ENCODE results near the gene PLCD1. TPM values are rescaled to one million over a fixed set of nuclear protein-coding genes. Genes with fewer than 3 reads are reported as not detected.

Gene PLCD1
- total and polyA plus RNA-seq, 2 of the 8 experiments (the other 6 are each of a cell fraction or from before 2014, with no cell fraction given), result 15.3 to 19.2 TPM

DNA sequence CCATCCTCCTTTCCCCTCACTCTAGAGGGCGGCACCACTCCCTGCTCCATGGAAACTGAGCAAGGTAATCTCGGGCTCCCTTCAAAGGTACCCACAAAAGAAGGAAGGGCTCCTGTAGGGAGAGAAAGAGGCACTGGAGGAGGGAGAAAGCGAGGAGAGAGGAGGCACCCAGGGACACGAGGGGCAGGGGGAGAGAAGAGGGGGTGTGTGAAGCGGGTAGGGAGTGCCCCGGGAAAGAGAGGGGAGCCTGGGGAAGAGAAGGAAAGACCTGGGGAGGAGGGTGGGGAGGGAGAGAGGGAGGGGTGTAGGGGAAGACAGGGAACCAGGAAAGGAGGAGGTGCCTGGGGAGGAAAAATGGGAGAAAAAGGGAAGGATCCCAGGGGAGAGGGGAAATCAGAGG, 38.3 kb downstream of the PLCD1 start:
- CTCF ChIA-PET (ENCODE audit: partially characterized antibody), result interaction anchor here (1.1 to 9.0 kb wide), 4 partner anchors 10 to 18 kb away, joined by 5 to 134 read pairs (median 7); no protein-coding TSS in a partner anchor
- FAIRE-seq (no peak), DNase-seq (ENCODE audit: low read depth in 1 of 2, low spot score in 2 of 2) (peak in 1 of 2 experiments; percentile 53)
- H3K4me1 ChIP-seq (replicated peaks in 1 of 4; ENCODE audit: control insufficient read depth in 3 of 4, insufficient read depth in 4 of 4, low read length in 3 of 4), result peaks cover 0 to 13% (median 7%) of the 10 kb centered on the region in 4 experiments; a peak in 6 of 7 replicates
- peaks cover 7% of the 10 kb centered on the region for H3K23me2 ChIP-seq (ENCODE audit: low read depth, low read length)
- H3K27ac ChIP-seq (ENCODE audit: low read depth, low read length), result no peak overlapping the region
- no peak overlapping the region for H3K56ac ChIP-seq (replicated peaks; ENCODE audit: insufficient read length, low read depth, low read length)
- H3K9me3 ChIP-seq (ENCODE audit: insufficient read depth in 2 of 2, low read depth in 1 of 2, low read length in 1 of 2), result no peaks in the 10 kb centered on the region
- no peak overlapping the region for H2AK5ac ChIP-seq (ENCODE audit: low read depth, low read length)
- POLR2A ChIA-PET (ENCODE audit: partially characterized antibody), result no interaction called here
- no peak overlapping the region for H3K4ac ChIP-seq (replicated peaks; ENCODE audit: insufficient read length, low read depth, low read length)
- H4K8ac ChIP-seq (ENCODE audit: extremely low read depth, insufficient read depth, low read length), result no peak overlapping the region
- no peaks in the 10 kb centered on the region for H3K79me1 ChIP-seq (ENCODE audit: low read depth, low read length)
- no peak overlapping the region for H2BK15ac ChIP-seq (ENCODE audit: low read length)
- H4K5ac ChIP-seq (ENCODE audit: insufficient read length, low read depth, low read length), result no peak overlapping the region
- WGBS, 2 experiments (ENCODE audit: extremely low coverage in 1 of 2, insufficient coverage in 1 of 2, insufficient read length in 1 of 2, insufficient replicate concordance in 2 of 2, low coverage in 1 of 2, low lambda C conversion rate in 2 of 2, missing lambda C conversion rate in 1 of 2), result 23% methylated on average over 5 of the region's 6 CpGs; no CpG with 5 or more reads in 1 of the 2 experiments
- no peaks in the 10 kb centered on the region for H3K79me2 ChIP-seq (ENCODE audit: control insufficient read depth in 1 of 2, insufficient read depth in 2 of 2, low read length in 2 of 2)
- no peak overlapping the region for H2BK20ac ChIP-seq (ENCODE audit: low read length)
- H2AFZ ChIP-seq (ENCODE audit: low read length), result 0 out of 2 replicates have a peak overlapping the region, but pooled peaks have one; percentile 73
- peak overlapping the region in 2 of 4 experiments; percentile 21 to 53; a peak in 4 of 8 replicates for H3K4me3 ChIP-seq (ENCODE audit: extremely low read depth in 1 of 4, insufficient read depth in 2 of 4, low read depth in 3 of 4, low read length in 4 of 4)
- 0 out of 2 replicates have a peak overlapping the region, but pooled peaks have one; percentile 50 for H2BK12ac ChIP-seq (ENCODE audit: low read depth, low read length)
- no peaks in the 10 kb centered on the region for H4K20me1 ChIP-seq (replicated peaks in 1 of 2; ENCODE audit: control insufficient read depth in 1 of 2, insufficient read depth in 2 of 2, low read length in 2 of 2)
- no peak overlapping the region for H3K23ac ChIP-seq (ENCODE audit: insufficient read length)
- no peaks in the 10 kb centered on the region for H3K36me3 ChIP-seq (ENCODE audit: control insufficient read depth in 2 of 4, insufficient read depth in 4 of 4, low read length in 3 of 4)
- peak overlapping the region; percentile 54 to 68; a peak in 3 of 4 replicates for H3K4me2 ChIP-seq (ENCODE audit: insufficient read depth in 1 of 2, low read depth in 2 of 2, low read length in 2 of 2)
- H3K14ac ChIP-seq (ENCODE audit: insufficient read length), result no peak overlapping the region
- no peak overlapping the region for H2BK5ac ChIP-seq (ENCODE audit: low read depth, low read length)
- no peak overlapping the region for H2BK120ac ChIP-seq (replicated peaks; ENCODE audit: low read depth, low read length)
- no peak overlapping the region for H3K9ac ChIP-seq (replicated peaks in 1 of 4; ENCODE audit: extremely low read depth in 1 of 4, low read depth in 3 of 4, low read length in 3 of 4)
- H3K27me3 ChIP-seq (replicated peaks in 1 of 4; ENCODE audit: control insufficient read depth in 3 of 4, extremely low read depth in 1 of 4, insufficient read depth in 3 of 4, low read length in 3 of 4), result peaks cover 0 to 5% (median 1%) of the 10 kb centered on the region in 4 experiments; a peak in 4 of 7 replicates
- TF ChIP-seq KDM4A (IDR thresholded peaks at IDR 0.05; ENCODE audit: low read depth, low read length, severe bottlenecking) (peak; percentile 42), ASH2L (IDR thresholded peaks at IDR 0.05; ENCODE audit: low read length) (peak; percentile 31), RNF2 (IDR thresholded peaks at IDR 0.05; ENCODE audit: borderline replicate concordance, low read depth, low read length, missing control alignments, poor library complexity, severe bottlenecking) (no peak), NANOG (IDR thresholded peaks at IDR 0.05; ENCODE audit: insufficient read depth, low read depth, low read length, poor library complexity, severe bottlenecking) (no peak), SP1 (IDR thresholded peaks at IDR 0.05; ENCODE audit: low read depth, low read length) (no peak), ZNF274 (IDR thresholded peaks at IDR 0.05; ENCODE audit: borderline replicate concordance, extremely low read depth, low read length) (no peak), KDM1A (IDR thresholded peaks at IDR 0.05; ENCODE audit: borderline replicate concordance, low read length) (no peak), CEBPB (IDR thresholded peaks at IDR 0.05; ENCODE audit: low read depth, low read length) (no peak), CHD2 (IDR thresholded peaks at IDR 0.05; ENCODE audit: low read length) (no peak), TEAD4 (IDR thresholded peaks at IDR 0.05; ENCODE audit: low read depth, low read length) (no peak), SAP30 (IDR thresholded peaks at IDR 0.05; ENCODE audit: insufficient read depth, insufficient replicate concordance, low read length) (no peak), RBBP5 (IDR thresholded peaks at IDR 0.05; ENCODE audit: borderline replicate concordance, low read depth, low read length) (no peak)
- H4K91ac ChIP-seq (replicated peaks; ENCODE audit: insufficient read length, low read length), result no peak overlapping the region
- H3K18ac ChIP-seq (ENCODE audit: extremely low read depth, low read length), result no peak overlapping the region
